Measurements from ENCODE around the gene NIPA2.

NIPA2 gene

DNA sequence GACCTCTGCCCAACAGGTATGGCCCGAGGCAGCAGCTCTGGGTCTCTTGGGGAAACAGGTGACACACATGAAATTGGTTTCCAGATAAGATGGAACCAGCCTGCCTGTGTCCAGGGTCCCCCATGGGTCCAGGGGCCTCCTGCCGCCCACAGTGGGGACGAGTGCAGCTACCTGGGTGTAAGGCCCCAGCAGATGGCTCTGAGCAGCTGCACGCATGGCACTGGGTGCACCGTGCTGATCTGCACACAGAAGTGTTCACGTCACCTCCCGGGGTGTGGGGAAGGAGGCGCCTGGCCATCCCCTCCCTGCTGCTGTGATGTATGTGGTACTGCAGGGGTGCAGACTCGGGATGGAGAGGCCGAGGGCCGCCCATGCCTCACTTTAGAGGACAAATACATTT is 63.6 kb downstream of the NIPA2 start:
- Histone ChIP-seq H3K27ac (ENCODE audit: low read depth, low read length) (no peak overlapping the region), H3K4me3 (ENCODE audit: low read depth, low read length) (no peak overlapping the region), H3K36me3 (ENCODE audit: insufficient read depth, low read length) (0 out of 2 replicates have a peak, but pooled peaks cover 6% of the 10 kb centered on the region), H3K79me2 (ENCODE audit: control insufficient read depth, insufficient read depth, low read length, unreplicated experiment) (no peaks in the 10 kb centered on the region), H3K27me3 (ENCODE audit: insufficient read depth, low read length) (no peaks in the 10 kb centered on the region), H2AFZ (ENCODE audit: low read length, unreplicated experiment) (no peak overlapping the region), H3K4me1 (ENCODE audit: control insufficient read depth, insufficient read depth, low read length, unreplicated experiment) (no peaks in the 10 kb centered on the region)

DNA sequence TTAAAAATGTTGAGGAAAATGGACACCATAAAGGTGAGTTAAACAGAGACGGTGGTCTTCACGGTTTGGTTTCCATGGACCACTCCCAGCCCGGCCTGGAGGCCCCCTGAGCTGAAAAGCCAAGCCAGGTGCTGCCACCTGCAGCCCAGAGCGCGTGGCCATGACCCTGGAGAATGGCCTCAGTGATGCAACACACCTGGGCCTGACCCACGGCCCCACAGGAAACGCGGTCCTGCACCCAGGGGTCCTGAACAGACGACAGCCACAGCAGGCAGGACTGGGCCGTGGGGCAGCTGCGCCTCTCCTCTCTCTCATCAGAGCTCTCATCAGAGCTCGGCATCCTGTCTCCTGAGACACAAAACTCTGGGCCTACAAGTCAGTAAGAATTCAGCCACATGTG is 64.1 kb downstream of the NIPA2 start:
- no peak overlapping the region for H3K27ac ChIP-seq (ENCODE audit: low read depth, low read length)
- no peaks in the 10 kb centered on the region for H3K4me1 ChIP-seq (ENCODE audit: control insufficient read depth, insufficient read depth, low read length, unreplicated experiment)
- 0 out of 2 replicates have a peak, but pooled peaks cover 6% of the 10 kb centered on the region for H3K36me3 ChIP-seq (ENCODE audit: insufficient read depth, low read length)
- H3K27me3 ChIP-seq (ENCODE audit: insufficient read depth, low read length) = no peaks in the 10 kb centered on the region
- H3K4me3 ChIP-seq (ENCODE audit: low read depth, low read length) = no peak overlapping the region
- H3K79me2 ChIP-seq (ENCODE audit: control insufficient read depth, insufficient read depth, low read length, unreplicated experiment) = no peaks in the 10 kb centered on the region
- no peak overlapping the region for H2AFZ ChIP-seq (ENCODE audit: low read length, unreplicated experiment)

DNA sequence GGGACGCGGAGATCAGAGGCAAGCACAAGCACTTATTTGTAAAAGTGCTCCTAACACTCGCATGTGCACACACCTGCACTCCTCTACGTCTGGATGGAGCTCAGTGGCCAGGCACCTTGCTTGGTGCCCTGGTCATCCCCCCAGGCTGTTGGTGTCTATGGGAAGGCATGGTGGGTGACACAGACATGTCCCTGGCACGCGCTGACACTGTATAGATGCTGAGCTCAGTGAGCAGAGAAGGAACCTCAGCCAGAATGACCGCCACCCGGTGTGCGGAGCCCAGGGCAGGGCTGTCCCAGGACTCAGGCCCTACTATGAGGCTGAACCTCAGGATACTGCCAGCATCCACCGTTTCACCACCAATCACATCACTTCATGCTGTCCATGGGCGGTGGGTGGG is 64.5 kb downstream of the NIPA2 start:
- no peak overlapping the region for H3K4me3 ChIP-seq (ENCODE audit: low read depth, low read length)
- H3K79me2 ChIP-seq (ENCODE audit: control insufficient read depth, insufficient read depth, low read length, unreplicated experiment) = no peaks in the 10 kb centered on the region
- H3K27me3 ChIP-seq (ENCODE audit: insufficient read depth, low read length) = no peaks in the 10 kb centered on the region
- peaks cover 6% of the 10 kb centered on the region; the same call in 1 of the 2 replicates for H3K36me3 ChIP-seq (ENCODE audit: insufficient read depth, low read length)
- no peaks in the 10 kb centered on the region for H3K4me1 ChIP-seq (ENCODE audit: control insufficient read depth, insufficient read depth, low read length, unreplicated experiment)
- H2AFZ ChIP-seq (ENCODE audit: low read length, unreplicated experiment) = no peak overlapping the region
- H3K27ac ChIP-seq (ENCODE audit: low read depth, low read length) = no peak overlapping the region

DNA sequence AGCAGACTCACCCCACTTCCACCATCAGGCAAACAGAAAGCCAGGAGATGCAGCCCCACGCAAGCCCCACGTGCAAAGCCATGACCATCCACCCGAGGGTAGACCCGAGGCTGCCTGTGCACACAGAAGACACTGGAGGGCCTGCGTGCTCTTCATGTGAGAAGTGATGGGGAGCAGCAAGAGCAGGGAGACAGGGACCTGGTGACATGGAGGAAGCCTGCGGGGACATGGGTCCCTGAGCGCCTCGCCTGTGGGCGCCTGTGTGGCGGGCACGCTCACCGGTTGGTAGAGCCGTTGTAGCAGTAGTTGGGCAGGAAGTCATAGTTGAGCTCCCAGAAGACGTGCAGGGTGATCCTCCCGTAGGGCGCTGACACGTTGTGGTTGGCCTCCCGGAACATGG is 65.0 kb downstream of the NIPA2 start:
- Histone ChIP-seq H3K27ac (ENCODE audit: low read depth, low read length) (no peak overlapping the region), H3K4me1 (ENCODE audit: control insufficient read depth, insufficient read depth, low read length, unreplicated experiment) (no peaks in the 10 kb centered on the region), H3K27me3 (ENCODE audit: insufficient read depth, low read length) (no peaks in the 10 kb centered on the region), H3K36me3 (ENCODE audit: insufficient read depth, low read length) (peaks cover 6% of the 10 kb centered on the region; the same call in 1 of the 2 replicates), H3K79me2 (ENCODE audit: control insufficient read depth, insufficient read depth, low read length, unreplicated experiment) (no peaks in the 10 kb centered on the region), H3K4me3 (ENCODE audit: low read depth, low read length) (no peak overlapping the region), H2AFZ (ENCODE audit: low read length, unreplicated experiment) (no peak overlapping the region)

DNA sequence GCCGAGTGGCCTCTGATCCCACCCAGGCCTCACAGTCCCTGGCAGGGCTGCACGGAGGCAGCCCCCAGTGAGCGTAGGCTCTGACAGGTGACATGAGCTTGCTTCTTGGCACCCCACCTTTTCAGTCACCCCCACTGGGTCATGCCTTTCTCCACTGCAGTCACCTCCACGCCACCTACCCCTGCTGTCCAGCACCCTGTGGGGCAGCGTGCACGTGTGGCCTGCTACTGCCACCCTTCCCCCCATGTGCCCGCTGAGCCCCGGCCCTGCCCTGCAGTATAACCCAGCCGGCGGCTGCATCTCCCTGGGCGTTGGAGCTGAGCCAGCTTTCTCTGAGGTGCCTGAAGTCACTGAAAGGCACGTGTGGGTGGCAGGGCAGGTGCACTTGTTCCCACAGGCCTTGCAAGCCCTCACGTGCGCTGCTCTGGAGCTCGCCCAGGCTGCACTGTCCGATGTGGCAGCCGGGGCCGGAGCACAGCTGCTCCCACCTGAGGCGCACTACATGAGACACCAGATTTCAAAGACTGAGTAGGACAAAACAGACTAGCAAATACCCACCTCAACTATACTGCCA is 65.6 kb downstream of the NIPA2 start:
- Histone ChIP-seq H3K79me2 (ENCODE audit: control insufficient read depth, insufficient read depth, low read length, unreplicated experiment) (no peaks in the 10 kb centered on the region), H2AFZ (ENCODE audit: low read length, unreplicated experiment) (no peak overlapping the region), H3K27ac (ENCODE audit: low read depth, low read length) (no peak overlapping the region), H3K4me3 (ENCODE audit: low read depth, low read length) (no peak overlapping the region), H3K27me3 (ENCODE audit: insufficient read depth, low read length) (no peaks in the 10 kb centered on the region), H3K36me3 (ENCODE audit: insufficient read depth, low read length) (peaks cover 11% of the 10 kb centered on the region), H3K4me1 (ENCODE audit: control insufficient read depth, insufficient read depth, low read length, unreplicated experiment) (no peaks in the 10 kb centered on the region)

DNA sequence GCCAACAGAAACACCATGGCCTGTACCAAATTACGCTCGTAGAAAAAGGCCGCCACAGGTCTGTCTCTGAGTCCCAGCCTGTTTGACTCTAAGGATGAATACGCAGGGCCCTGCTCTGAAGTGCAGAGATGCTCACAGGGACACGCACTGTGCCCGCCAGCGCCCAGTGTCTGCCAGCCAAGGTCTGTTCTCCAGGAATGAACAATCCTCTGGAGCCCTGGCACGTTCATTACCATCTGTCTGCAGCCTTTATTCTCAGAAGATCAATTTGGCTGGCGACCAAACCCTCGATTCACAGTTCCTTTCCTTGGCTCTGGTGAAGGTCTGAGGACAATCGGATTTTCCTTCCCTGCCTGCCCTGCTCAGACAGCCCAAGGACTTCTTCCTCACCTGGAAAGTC is 66.3 kb downstream of the NIPA2 start:
- Histone ChIP-seq H3K4me1 (ENCODE audit: control insufficient read depth, insufficient read depth, low read length, unreplicated experiment) (no peaks in the 10 kb centered on the region), H3K36me3 (ENCODE audit: insufficient read depth, low read length) (peaks cover 15% of the 10 kb centered on the region), H3K27ac (ENCODE audit: low read depth, low read length) (no peak overlapping the region), H3K79me2 (ENCODE audit: control insufficient read depth, insufficient read depth, low read length, unreplicated experiment) (no peaks in the 10 kb centered on the region), H3K27me3 (ENCODE audit: insufficient read depth, low read length) (no peaks in the 10 kb centered on the region), H3K4me3 (ENCODE audit: low read depth, low read length) (no peak overlapping the region), H2AFZ (ENCODE audit: low read length, unreplicated experiment) (no peak overlapping the region)

DNA sequence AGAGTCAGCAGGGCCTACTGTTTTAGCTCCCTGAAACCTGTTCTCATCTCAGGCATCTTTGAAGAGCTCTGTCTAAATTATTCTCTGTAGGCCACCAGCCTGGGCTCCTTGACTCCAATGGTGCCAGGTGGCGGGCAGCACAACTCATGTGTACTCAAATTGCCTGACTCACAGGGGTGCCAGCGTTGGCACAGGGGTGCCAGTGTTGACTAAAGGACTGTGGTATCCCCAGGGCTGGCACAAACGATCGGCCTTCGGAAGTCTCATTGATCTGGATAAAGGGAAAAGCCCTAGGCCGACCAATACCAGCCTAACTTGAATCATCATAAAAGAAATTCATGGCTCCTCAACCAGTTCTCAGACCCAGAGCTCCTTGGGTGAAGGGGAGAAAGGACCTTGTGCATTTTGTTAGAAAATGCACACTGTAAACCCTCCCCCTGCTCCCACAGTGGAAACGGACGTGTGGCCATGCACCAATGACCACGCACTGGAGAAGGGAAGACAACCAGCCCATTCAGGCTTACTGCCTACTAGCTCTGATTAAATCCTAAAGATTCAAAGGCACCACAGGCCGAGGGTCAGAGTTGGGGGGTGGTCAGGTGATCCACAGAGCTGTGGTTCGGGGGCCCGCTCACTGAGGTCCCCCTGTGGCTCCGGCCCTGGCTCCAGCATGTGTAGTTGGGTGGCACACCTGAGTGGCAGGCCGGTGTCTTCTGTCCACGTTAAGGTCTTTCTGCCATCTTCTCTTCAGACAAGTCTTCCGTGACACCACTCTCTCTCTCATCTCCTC is 68.9 kb downstream of the NIPA2 start:
- no peaks in the 10 kb centered on the region for H3K79me2 ChIP-seq (ENCODE audit: control insufficient read depth, insufficient read depth, low read length, unreplicated experiment)
- no peaks in the 10 kb centered on the region for H3K27me3 ChIP-seq (ENCODE audit: insufficient read depth, low read length)
- H3K4me3 ChIP-seq (ENCODE audit: low read depth, low read length) = no peak overlapping the region
- H3K36me3 ChIP-seq (ENCODE audit: insufficient read depth, low read length) = peaks cover 15% of the 10 kb centered on the region
- H3K27ac ChIP-seq (ENCODE audit: low read depth, low read length) = no peak overlapping the region
- H3K4me1 ChIP-seq (ENCODE audit: control insufficient read depth, insufficient read depth, low read length, unreplicated experiment) = no peaks in the 10 kb centered on the region
- H2AFZ ChIP-seq (ENCODE audit: low read length, unreplicated experiment) = no peak overlapping the region

DNA sequence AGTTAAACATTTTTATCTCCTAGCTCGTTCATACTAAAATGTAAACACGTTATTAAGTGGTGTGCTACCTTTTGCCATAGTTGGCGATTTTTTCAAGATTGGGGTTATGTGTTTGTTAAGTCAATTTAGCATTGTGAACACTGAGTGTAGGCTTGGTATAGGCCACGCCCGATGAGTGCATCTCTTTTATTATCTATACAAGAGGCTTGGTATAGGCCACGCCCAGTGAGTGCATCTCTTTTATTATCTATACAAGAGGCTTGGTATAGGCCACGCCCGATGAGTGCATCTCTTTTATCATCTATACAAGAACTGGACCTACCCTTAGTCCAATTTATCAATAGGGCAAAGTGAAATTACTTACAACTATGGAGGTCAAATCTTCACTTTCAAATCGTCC is 70.4 kb downstream of the NIPA2 start:
- no peaks in the 10 kb centered on the region for H3K79me2 ChIP-seq (ENCODE audit: control insufficient read depth, insufficient read depth, low read length, unreplicated experiment)

DNA sequence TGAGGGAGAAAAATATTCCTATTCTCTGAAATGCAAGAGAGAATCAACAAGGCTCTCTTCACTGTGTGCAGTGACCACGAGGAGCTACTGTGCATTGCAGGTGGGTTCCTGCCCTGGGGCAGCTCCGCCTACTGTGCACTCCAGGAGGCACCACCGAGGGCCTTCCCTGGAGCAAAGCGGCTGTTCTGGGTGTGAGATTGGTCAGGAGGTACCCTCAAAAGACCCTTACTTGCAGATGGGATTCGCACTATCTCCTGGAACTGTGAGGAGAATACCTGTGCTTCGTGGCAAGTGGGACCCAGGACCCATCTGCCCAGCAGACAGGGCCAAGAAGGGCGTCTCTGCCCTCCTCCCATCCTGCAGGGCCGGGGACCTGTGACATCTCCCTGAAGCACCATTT is 72.8 kb downstream of the NIPA2 start:
- no peaks in the 10 kb centered on the region for H3K27me3 ChIP-seq (ENCODE audit: insufficient read depth, low read length)
- no peak overlapping the region for H3K27ac ChIP-seq (ENCODE audit: low read depth, low read length)
- H3K36me3 ChIP-seq (ENCODE audit: insufficient read depth, low read length) = peaks cover 9% of the 10 kb centered on the region
- H3K4me3 ChIP-seq (ENCODE audit: low read depth, low read length) = no peak overlapping the region
- H2AFZ ChIP-seq (ENCODE audit: low read length, unreplicated experiment) = no peak overlapping the region
- no peaks in the 10 kb centered on the region for H3K4me1 ChIP-seq (ENCODE audit: control insufficient read depth, insufficient read depth, low read length, unreplicated experiment)
- no peaks in the 10 kb centered on the region for H3K79me2 ChIP-seq (ENCODE audit: control insufficient read depth, insufficient read depth, low read length, unreplicated experiment)

More for the DNA sequence above, 70.4 kb downstream of the NIPA2 start:
- H3K27me3 ChIP-seq (ENCODE audit: insufficient read depth, low read length) = no peaks in the 10 kb centered on the region
- no peak overlapping the region for H2AFZ ChIP-seq (ENCODE audit: low read length, unreplicated experiment)
- H3K27ac ChIP-seq (ENCODE audit: low read depth, low read length) = no peak overlapping the region
- peaks cover 9% of the 10 kb centered on the region for H3K36me3 ChIP-seq (ENCODE audit: insufficient read depth, low read length)
- H3K4me3 ChIP-seq (ENCODE audit: low read depth, low read length) = no peak overlapping the region
- H3K4me1 ChIP-seq (ENCODE audit: control insufficient read depth, insufficient read depth, low read length, unreplicated experiment) = no peaks in the 10 kb centered on the region

DNA sequence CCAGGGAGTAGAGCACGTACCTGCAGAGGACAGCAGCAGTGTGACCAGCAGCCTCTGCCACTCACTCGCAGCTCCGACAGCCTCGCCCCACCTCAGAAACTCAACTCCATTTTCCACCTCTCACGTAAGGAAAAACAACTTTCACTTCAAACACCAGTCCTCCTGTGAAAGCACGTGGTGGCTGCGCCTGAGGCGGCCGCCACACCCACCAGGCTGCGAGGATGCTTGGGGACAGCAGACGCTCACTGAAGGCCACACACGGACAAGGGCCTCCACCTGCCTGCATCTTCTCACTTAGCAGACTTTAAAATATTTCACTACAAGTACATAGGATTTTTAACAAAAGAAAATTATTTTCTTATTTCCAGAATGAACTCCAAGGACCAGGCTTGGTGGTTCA is 73.8 kb downstream of the NIPA2 start:
- Histone ChIP-seq H3K4me1 (ENCODE audit: control insufficient read depth, insufficient read depth, low read length, unreplicated experiment) (no peaks in the 10 kb centered on the region), H3K79me2 (ENCODE audit: control insufficient read depth, insufficient read depth, low read length, unreplicated experiment) (no peaks in the 10 kb centered on the region), H3K4me3 (ENCODE audit: low read depth, low read length) (no peak overlapping the region), H3K27ac (ENCODE audit: low read depth, low read length) (no peak overlapping the region), H2AFZ (ENCODE audit: low read length, unreplicated experiment) (no peak overlapping the region), H3K36me3 (ENCODE audit: insufficient read depth, low read length) (peaks cover 9% of the 10 kb centered on the region), H3K27me3 (ENCODE audit: insufficient read depth, low read length) (no peaks in the 10 kb centered on the region)

Measured in ACC112 (cell line).